Rectal smooth muscle tissue (tissue), 1 donor: ENCODE data around the gene COX10.
"Not testable (repeated sequence)": the region's sequence is repeated elsewhere in the genome, so short reads cannot be mapped to it uniquely, and the experiment has no call there.

Experiments
- H3K27ac ChIP-seq: one replicate; pipeline ENCODE4 v1.7.0; 2013; ENCODE audit warnings: low read depth, low read length, inconsistent platforms
- H3K27me3 ChIP-seq: one replicate; pipeline ENCODE4 v1.7.0; 2013; ENCODE audit warnings: low read length; ENCODE audit not compliant: control insufficient read depth, insufficient read depth
- H3K36me3 ChIP-seq: one replicate; pipeline ENCODE4 v1.7.0; 2013; ENCODE audit warnings: low read length; ENCODE audit not compliant: control insufficient read depth, insufficient read depth
- H3K4me1 ChIP-seq: one replicate; pipeline ENCODE4 v1.7.0; 2013; ENCODE audit warnings: low read length; ENCODE audit not compliant: control insufficient read depth, insufficient read depth
- H3K4me3 ChIP-seq: one replicate; pipeline ENCODE4 v1.7.0; 2013; ENCODE audit warnings: low read length
- H3K9ac ChIP-seq: one replicate; pipeline ENCODE4 v1.7.0; 2013; ENCODE audit warnings: low read length

COX10 gene

DNA sequence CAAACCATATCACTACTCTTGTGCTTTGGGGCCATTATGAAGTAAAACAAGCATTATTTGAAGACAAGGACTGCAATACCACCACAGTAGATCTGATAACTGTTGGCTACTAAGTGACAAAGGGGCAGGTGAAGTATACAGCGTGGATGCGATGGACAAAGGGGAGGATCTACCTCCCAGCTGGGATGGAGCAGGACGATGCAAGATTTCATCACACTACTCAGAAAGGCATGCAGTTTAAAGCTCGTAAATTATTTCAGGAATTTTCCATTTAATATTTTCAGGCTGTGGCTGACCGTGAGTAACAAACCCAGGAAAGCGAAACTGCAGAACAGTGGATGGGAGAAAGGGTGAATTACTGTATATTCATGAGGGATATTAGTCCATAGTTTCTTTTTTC is 161.9 kb downstream of the COX10 start:
- H3K27me3 ChIP-seq, H3K9ac ChIP-seq, H3K4me3 ChIP-seq, H3K27ac ChIP-seq, H3K4me1 ChIP-seq, H3K36me3 ChIP-seq: not testable (repeated sequence)

DNA sequence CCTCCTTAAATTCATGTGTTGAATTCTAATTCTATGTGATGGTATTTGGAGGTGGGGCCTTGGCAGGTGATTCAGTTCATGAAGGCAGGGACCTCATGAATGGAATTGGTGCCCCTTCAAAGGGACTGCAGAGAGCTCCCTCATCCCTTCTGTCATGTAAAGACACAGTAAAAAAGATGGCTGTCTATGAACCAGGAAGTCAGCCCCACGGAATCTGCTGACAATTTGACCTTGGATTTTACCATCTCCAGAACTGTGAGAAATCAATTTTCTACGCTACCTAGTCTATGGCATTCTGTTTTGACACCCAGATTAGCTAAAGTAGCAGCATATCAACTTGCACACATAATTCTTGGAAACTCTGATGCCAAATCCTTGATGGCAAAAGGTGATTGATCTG is 165.7 kb downstream of the COX10 start:
- H3K27me3 ChIP-seq, H3K4me3 ChIP-seq, H3K27ac ChIP-seq, H3K4me1 ChIP-seq, H3K9ac ChIP-seq, H3K36me3 ChIP-seq: not testable (repeated sequence)

DNA sequence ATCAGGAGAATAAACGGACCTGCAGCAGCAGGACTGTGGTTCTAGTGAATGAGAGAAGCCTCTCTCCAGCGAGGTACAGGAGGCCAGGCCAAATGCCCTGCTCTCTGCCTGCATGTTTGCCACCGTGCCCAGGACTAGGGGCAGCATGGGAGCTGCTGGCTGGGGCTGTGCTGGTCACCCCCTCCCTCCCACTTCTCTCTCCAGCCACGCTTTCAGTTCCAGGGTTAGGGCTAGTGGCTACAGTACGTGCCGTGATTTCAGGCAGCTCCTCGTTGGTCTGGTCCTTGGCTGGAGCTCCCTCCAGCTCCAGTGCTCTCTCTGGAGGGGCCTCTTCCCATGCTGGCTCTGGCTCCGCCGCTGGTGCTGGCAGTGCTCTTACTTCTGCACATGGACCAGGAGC is 166.7 kb downstream of the COX10 start:
- not testable (repeated sequence) for H3K36me3 ChIP-seq, H3K4me1 ChIP-seq, H3K27ac ChIP-seq, H3K27me3 ChIP-seq, H3K9ac ChIP-seq, H3K4me3 ChIP-seq

DNA sequence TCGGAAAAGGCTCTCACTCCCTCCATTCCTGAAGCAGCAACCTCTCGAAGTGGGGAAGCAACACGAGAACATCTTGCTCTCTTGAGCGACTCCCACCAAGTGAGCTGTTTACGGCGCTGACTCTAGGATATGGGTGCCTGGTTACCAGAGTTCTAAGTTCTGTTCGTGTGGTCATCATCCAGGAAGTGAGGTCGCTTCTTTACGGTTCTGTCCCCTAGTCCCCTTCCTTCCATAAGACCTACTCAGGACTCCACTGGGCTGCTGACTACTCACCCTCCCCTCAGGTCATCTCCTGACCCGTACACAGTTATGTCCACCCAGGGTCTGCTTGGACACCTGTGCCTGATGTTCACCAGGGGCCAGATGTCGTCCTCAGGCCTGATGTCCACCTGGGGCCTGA is 167.5 kb downstream of the COX10 start, which contains the start of gene CDRT15:
TSS of gene CDRT15 (minus strand) at position 101 of the 400 bp plus-strand sequence. CDS start at position 72, 29 bp downstream.
- not testable (repeated sequence) for H3K9ac ChIP-seq, H3K27ac ChIP-seq, H3K27me3 ChIP-seq, H3K4me3 ChIP-seq, H3K4me1 ChIP-seq, H3K36me3 ChIP-seq

DNA sequence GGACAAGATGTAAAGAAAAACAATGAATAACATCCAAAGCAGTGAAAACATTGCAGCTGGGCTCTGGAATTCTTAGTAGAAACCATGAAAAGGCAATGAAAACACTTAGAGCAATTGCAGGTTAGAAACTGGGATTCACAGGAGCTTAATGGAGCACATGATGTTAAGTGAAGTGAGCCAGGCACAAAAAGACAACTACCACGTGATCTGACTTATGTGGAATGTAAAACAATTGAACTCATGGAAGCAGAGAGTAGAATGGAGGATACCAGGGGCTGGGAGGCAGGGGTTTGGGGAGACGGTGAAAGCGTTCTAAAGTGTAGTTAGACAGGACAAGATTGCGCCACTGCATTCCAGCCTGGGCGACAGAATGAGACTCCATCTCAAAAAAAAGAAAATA is 170.0 kb downstream of the COX10 start:
- H3K4me1 ChIP-seq, H3K27ac ChIP-seq, H3K27me3 ChIP-seq, H3K9ac ChIP-seq, H3K4me3 ChIP-seq, H3K36me3 ChIP-seq: not testable (repeated sequence)

DNA sequence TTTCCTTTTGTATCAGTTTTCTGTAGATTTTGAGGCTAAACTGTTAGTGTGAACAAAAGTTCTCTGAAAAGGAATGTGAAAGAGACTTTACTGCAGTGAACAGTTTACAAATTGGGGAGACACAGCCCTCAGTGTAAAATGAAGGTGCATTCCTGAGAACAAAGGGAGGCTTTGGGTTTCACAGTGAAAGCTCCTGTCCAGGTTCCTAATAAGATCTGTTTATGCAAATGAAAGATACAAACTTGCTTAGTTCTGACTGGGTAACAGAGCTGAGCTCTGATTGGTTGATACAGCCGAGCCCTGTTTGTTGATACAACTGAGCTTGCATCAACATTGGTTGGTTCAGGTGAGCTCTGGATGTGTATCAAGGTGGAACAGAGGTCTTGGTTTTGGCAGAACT is 175.7 kb downstream of the COX10 start:
- no peaks in the 10 kb centered on the region for H3K27me3 ChIP-seq
- no peak overlapping the region for H3K27ac ChIP-seq
- no peaks in the 10 kb centered on the region for H3K36me3 ChIP-seq
- H3K4me3 ChIP-seq = no peak overlapping the region
- H3K9ac ChIP-seq = no peak overlapping the region
- H3K4me1 ChIP-seq = no peaks in the 10 kb centered on the region

DNA sequence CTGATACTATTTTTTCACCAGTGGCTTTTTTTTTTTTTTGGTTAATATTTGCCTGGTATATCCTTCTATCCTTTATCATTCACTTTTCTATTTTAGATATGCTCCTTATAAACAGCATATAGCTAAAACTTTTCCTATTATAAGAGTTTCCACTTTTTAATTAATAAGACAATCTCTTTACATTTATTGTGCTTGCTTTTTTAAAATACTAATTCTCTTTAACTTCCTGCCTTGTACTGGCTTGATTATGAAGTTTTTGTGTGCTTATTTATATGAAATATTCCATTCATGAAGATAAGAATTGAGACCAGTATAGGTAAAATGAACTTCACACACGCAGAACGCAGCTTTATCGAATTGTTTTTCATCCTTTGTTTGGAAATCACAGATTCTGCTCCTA is 176.3 kb downstream of the COX10 start:
- no peak overlapping the region for H3K9ac ChIP-seq
- H3K4me3 ChIP-seq = no peak overlapping the region
- H3K27ac ChIP-seq = no peak overlapping the region
- H3K36me3 ChIP-seq = no peaks in the 10 kb centered on the region
- no peaks in the 10 kb centered on the region for H3K4me1 ChIP-seq
- no peaks in the 10 kb centered on the region for H3K27me3 ChIP-seq
